C4-2B (cell line): Measurements from ENCODE around the gene FLII.
"Not testable (repeated sequence)": the region's sequence is repeated elsewhere in the genome, so short reads cannot be mapped to it uniquely, and the experiment has no call there.

ENCODE experiments used
- H3K27ac ChIP-seq: fragments of 450-650 bp; 2 replicates; pipeline ENCODE4 v1.5.1; 2017
- CTCF ChIP-seq: fragments of 450-650 bp; conservative IDR thresholded peaks from 2 replicates; pipeline ENCODE4 v1.5.1; 2017; ENCODE audit warnings: mild to moderate bottlenecking
- ZFX ChIP-seq: fragments of 450-650 bp; IDR thresholded peaks from 2 replicates; pipeline ENCODE4 v1.6.1; 2017

Gene FLII

DNA sequence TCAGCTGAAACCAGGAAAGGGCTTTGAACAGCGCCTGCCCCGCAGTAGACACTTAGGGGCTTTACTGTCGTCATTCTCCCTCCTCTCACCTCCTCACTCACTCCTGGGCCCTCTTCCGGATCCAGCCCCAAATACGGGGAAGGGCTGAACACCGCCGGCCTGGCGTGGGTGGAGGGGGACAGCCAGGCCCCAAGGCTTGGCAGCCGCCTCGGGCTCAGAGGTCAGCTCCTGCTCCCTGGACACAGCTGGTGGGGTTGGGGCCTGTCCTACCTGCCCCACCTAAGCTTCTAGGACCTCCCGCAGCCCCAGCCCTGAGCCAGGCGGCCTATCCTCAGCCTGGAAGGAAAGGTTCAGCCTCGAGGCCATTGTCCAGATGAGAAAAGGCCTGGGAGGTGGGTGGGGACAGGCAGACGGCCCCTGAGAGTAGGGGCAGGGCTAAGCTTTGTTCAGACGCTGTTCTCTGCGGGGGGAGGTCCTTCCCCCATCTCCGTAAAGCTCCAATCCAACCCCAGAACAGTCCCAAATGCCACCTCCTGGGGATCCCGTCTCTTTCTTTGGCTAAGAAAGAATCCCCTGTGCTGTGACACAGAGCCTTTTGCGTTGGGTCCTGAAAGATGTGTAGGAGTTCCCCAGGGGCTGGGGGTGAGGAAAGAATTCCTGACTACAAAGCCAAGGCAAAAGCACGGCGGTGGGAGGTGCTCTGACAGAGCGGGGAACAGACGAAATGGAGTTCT, 34.0 kb downstream of the FLII start:
- TF ChIP-seq CTCF (no peak), ZFX (no peak)
- H3K27ac ChIP-seq: no peak overlapping the region; the same call in 1 of the 2 replicates

DNA sequence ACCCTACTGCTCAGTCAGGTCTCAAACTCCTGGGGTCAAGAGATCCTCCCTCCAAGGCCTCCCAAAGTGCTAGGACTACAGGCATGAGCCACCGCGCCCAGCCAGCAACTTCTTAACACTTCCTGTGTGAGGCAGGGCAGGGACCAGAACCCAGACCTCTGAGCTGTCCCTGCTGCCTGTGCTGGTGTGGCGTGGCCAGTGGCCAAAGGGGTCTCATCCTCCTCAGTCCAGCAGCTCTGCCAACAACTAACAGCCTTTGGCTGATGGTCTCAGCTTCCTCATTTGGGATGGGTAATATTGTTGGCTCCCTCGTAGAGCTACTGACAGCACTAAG, 34.5 kb downstream of the FLII start:
- no peak overlapping the region for H3K27ac ChIP-seq
- no peak for TF ChIP-seq CTCF
- TF ChIP-seq ZFX: no peak

GRCh38 chr17:18218756-18219415, 39.7 kb downstream of the FLII start:
- no peak for TF ChIP-seq ZFX
- TF ChIP-seq CTCF: no peak

GRCh38 chr17:18217412-18218015, 41.0 kb downstream of the FLII start:
- peak; percentile 97 for TF ChIP-seq CTCF
- TF ChIP-seq ZFX: no peak
- no peak overlapping the region for H3K27ac ChIP-seq

More at GRCh38 chr17:18218756-18219415, 39.7 kb downstream of the FLII start:
- no peak overlapping the region for H3K27ac ChIP-seq

DNA sequence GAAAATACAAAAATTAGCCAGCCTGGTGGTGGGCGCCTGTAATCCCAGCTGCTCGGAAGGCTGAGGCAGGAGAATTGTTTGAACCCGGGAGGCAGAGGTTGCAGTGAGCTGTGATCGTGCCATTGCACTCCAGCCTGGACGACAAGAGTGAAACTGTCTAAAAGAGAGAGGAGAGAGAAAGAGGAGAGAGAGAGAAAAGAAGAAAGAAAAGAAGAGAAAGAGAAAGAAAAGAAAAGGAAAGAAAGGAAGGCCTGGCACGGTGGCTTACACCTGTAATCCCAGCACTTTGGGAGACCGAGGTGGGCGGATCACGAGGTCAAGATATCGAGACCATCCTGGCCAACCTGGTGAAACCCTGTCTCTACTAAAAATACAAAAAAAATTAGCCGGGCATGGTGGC, 41.6 kb downstream of the FLII start:
- not testable (repeated sequence) for H3K27ac ChIP-seq

- TF ChIP-seq CTCF (no peak), ZFX (no peak)
- no peak overlapping the region for H3K27ac ChIP-seq
Observed at GRCh38 chr17:18213666-18214270, 44.8 kb downstream of the FLII start.

- no peak for TF ChIP-seq ZFX
- no peak for TF ChIP-seq CTCF
- H3K27ac ChIP-seq: no peak overlapping the region
Observed at GRCh38 chr17:18208092-18208491, 50.4 kb downstream of the FLII start.
